GM12878 (cell line): Measurements from ENCODE around the gene UBE2Z. TPM values are rescaled to one million over a fixed set of nuclear protein-coding genes. Genes with fewer than 3 reads are reported as not detected.

Experiments used
- ATAC-seq: fragments of 200-7000 bp; cut with Tn5 transposase; 3 replicates; pipeline ENCODE4 v1.9.1; 2020; ENCODE audit warnings: mild to moderate bottlenecking, moderate library complexity
- BruUV-seq: library from RNA; stranded (reverse); fragments of 400-500 nt; replicated peaks from 2 replicates; lab custom pipeline; 2021; lab: Mats Ljungman, UMichigan
- CTCF ChIA-PET: fragments of 300-600 bp; sonication (Branson Sonifier 250); formaldehyde crosslinking; extraction: SDS; loops from one replicate; lab custom pipeline; 2021; ENCODE audit warnings: inconsistent platforms; lab: Yijun Ruan, JAX
- POLR2A ChIA-PET: fragments of 350-600 bp; formaldehyde crosslinking; extraction: SDS; loops from one replicate; lab custom pipeline; 2021; ENCODE audit warnings: inconsistent platforms; lab: Charles Lee
- RAD21 ChIA-PET: fragments of 300-600 bp; sonication (Branson Sonifier 250); formaldehyde crosslinking; loops from one replicate; lab custom pipeline; 2023; ENCODE audit warnings: antibody characterized with exemption; ENCODE audit not compliant: unreplicated experiment; lab: Charles Lee
- SMC1A ChIA-PET: fragments of 300-600 bp; sonication (Branson Sonifier 250); formaldehyde crosslinking; loops from one replicate; lab custom pipeline; 2023; ENCODE audit not compliant: unreplicated experiment, uncharacterized antibody; lab: Charles Lee
- DNase-seq: peaks from one replicate; pipeline ENCODE4 v3.0.0-alpha.2; 2011; ENCODE audit warnings: low read depth, low spot score
- FAIRE-seq: peaks from 3 replicates; lab custom pipeline; 2011; peaks lifted over from hg19 to GRCh38; lab: Jason Lieb, UNC
- H2AFZ ChIP-seq: 2 replicates; pipeline ENCODE4 v1.6.0; 2011; ENCODE audit warnings: low read depth, low read length, control low read depth; ENCODE audit not compliant: control insufficient read depth
- H3K27ac ChIP-seq: 2 replicates; pipeline ENCODE4 v1.5.1; 2011; ENCODE audit warnings: control low read depth; ENCODE audit not compliant: control insufficient read depth, insufficient read depth
- H3K27me3 ChIP-seq, 2 experiments: replicated peaks in 1 of 2; 2 replicates each; pipeline versions ENCODE4 v1.6.0 to v1.6.1; 2011; ENCODE audit warnings: low read length in 1 of 2; ENCODE audit not compliant: control insufficient read depth in 2 of 2, insufficient read depth in 2 of 2
- H3K36me3 ChIP-seq, 2 experiments: 2 replicates each; pipeline ENCODE4 v1.5.1; 2011; ENCODE audit warnings: low read length in 1 of 2; ENCODE audit not compliant: control insufficient read depth in 2 of 2, insufficient read depth in 2 of 2
- H3K4me1 ChIP-seq: 2 replicates; pipeline ENCODE4 v1.6.1; 2011; ENCODE audit warnings: mild to moderate bottlenecking, low read length, moderate library complexity, mixed read lengths; ENCODE audit not compliant: control insufficient read depth, insufficient read depth
- H3K4me2 ChIP-seq: 2 replicates; pipeline ENCODE4 v1.6.0; 2011; ENCODE audit warnings: control low read depth; ENCODE audit not compliant: control insufficient read depth, insufficient read depth
- H3K4me3 ChIP-seq: fragments of 200-600 bp; sonication (generic); 2 replicates; pipeline ENCODE4 v1.5.1; 2016
- H3K79me2 ChIP-seq: 2 replicates; pipeline ENCODE4 v1.6.0; 2011; ENCODE audit warnings: low read length; ENCODE audit not compliant: control insufficient read depth, insufficient read depth
- H3K9ac ChIP-seq: 2 replicates; pipeline ENCODE4 v1.8.0; 2011; ENCODE audit warnings: low read length, control low read depth, mixed read lengths; ENCODE audit not compliant: control insufficient read depth, insufficient read depth
- H3K9me3 ChIP-seq: replicated peaks from 3 replicates; pipeline ENCODE4 v1.5.1; 2011; ENCODE audit warnings: mild to moderate bottlenecking, low read length; ENCODE audit not compliant: control insufficient read depth, insufficient read depth
- H4K20me1 ChIP-seq: 2 replicates; pipeline ENCODE4 v1.6.0; 2011; ENCODE audit not compliant: control insufficient read depth, insufficient read depth
- NBN ChIP-seq: fragments of 450-650 bp; IDR thresholded peaks from 2 replicates; pipeline ENCODE4 v1.6.1; 2016
- WRNIP1 ChIP-seq: IDR thresholded peaks from 2 replicates; pipeline ENCODE4 v1.6.1; 2011; ENCODE audit warnings: low read depth, low read length, improper control_type of control experiment, borderline replicate concordance
- ZBTB40 ChIP-seq: fragments of 450-650 bp; IDR thresholded peaks from 2 replicates; pipeline ENCODE4 v1.6.1; 2016; ENCODE audit warnings: mild to moderate bottlenecking, moderate library complexity, borderline replicate concordance
- ZNF687 ChIP-seq: fragments of 450-650 bp; IDR thresholded peaks from 2 replicates; pipeline ENCODE4 v1.6.1; 2017; ENCODE audit warnings: mild to moderate bottlenecking, moderate library complexity
- WGBS: methylation state at CpG from one replicate; pipeline ENCODE4 v1.1.6; 2016; ENCODE audit warnings: low lambda C conversion rate; ENCODE audit not compliant: insufficient replicate concordance, insufficient coverage; ENCODE audit errors: missing lambda C conversion rate; 5-methylcytosine and 5-hydroxymethylcytosine counted together
- in situ Hi-C: fragments of 300-500 bp; cut with MboI; formaldehyde crosslinking; loops from 9 replicates; pipeline ENCODE4 v1.14.3; 2018; ENCODE audit warnings: mixed read lengths
- intact Hi-C: fragments of 100-400 bp; cut with micrococcal nuclease; formaldehyde crosslinking; loops from one replicate; pipeline ENCODE4 v1.14.2; 2022; ENCODE audit not compliant: unreplicated experiment
- polyA plus RNA-seq, 11 experiments: library from polyadenylated mRNA; depleted of rRNA in 4 of 11; unstranded in 6 of 11; stranded (reverse) in 5 of 11; fragments of >200 nt; fragmentation: Nextera tagmentation in 4 of 11; fragmentation: Illumina TruSeq in 1 of 11; extraction: Ambion mirVana in 4 of 11; extraction: Trizol in 1 of 11; gene quantifications; 1 replicate in 1 of 11; 2 replicates in 10 of 11; pipeline versions ENCODE4 v1.2.1 to v1.2.3, GENCODE V29; 2011 to 2016; ENCODE audit warnings: inconsistent platforms in 2 of 11, missing spikeins in 2 of 11, low read depth in 1 of 11
- total RNA-seq, 4 experiments: library from RNA; depleted of rRNA in 3 of 4; stranded (reverse); fragments of >200 nt in 3 of 4; fragmentation: Illumina TruSeq in 1 of 4; extraction: Trizol in 1 of 4; gene quantifications; 2 replicates each; pipeline versions ENCODE4 v1.2.1 to v1.2.3, GENCODE V29; 2013 to 2021

Gene UBE2Z
- total and polyA plus RNA-seq, 10 of the 15 experiments (the other 5 are each of a cell fraction or from before 2014, with no cell fraction given), result 23.1 to 191 (median 57.4) TPM

GRCh38 chr17:48925991-48926342, 17.8 kb downstream of the UBE2Z start:
- Histone ChIP-seq H3K27ac (no peak overlapping the region), H2AFZ (no peak overlapping the region), H3K4me1 (no peaks in the 10 kb centered on the region), H3K79me2 (peaks cover 3% of the 10 kb centered on the region), H3K9ac (no peak overlapping the region), H3K4me3 (no peak overlapping the region), H4K20me1 (peaks cover 3% of the 10 kb centered on the region), H3K9me3 (no peaks in the 10 kb centered on the region), H3K4me2 (no peak overlapping the region), H3K27me3 (no peaks in the 10 kb centered on the region), H3K36me3 (peaks cover 27 to 67% of the 10 kb centered on the region in 2 experiments)
- SMC1A ChIA-PET, result interaction anchor here (0.6 kb wide), 1 partner anchor 866 kb away, joined by 4 read pairs; no protein-coding TSS in a partner anchor
- no peak for TF ChIP-seq ZNF687
- no peak for TF ChIP-seq NBN
- TF ChIP-seq ZBTB40, result no peak
- no peak for TF ChIP-seq WRNIP1
- WGBS, result 76% methylated on average over 3 of the region's 3 CpGs
- FAIRE-seq (no peak), DNase-seq (no peak), ATAC-seq (no peak)
- RAD21 ChIA-PET, result no interaction called here
- CTCF ChIA-PET, result interaction anchor here (0.6 to 0.9 kb wide), 2 partner anchors 11 to 814 kb away, joined by 4 read pairs; no protein-coding TSS in a partner anchor
- intact Hi-C loops (no loop called here), in situ Hi-C loops (no loop called here)
- POLR2A ChIA-PET, result no interaction called here
- BruUV-seq, result TSS peak; percentile 4
